SK-N-SH treated with all-trans-retinoic acid at 6 μM for 48 hours (cell line): ENCODE measurements around the gene CCDC80.
A peak's percentile ranks its signal among the peaks of the same experiment; 100 is the strongest.

Source experiments
- ATAC-seq: fragments of 200-7000 bp; cut with Tn5 transposase; 3 replicates; pipeline ENCODE4 v1.9.1; 2020; ENCODE audit warnings: mild to moderate bottlenecking, moderate library complexity
- CSDC2 ChIP-seq: fragments of 250-450 bp; sonication (Bioruptor Pico); IDR thresholded peaks from 2 replicates; pipeline ENCODE4 v1.5.0; 2020; ENCODE audit warnings: mild to moderate bottlenecking, moderate library complexity
- ESRRG ChIP-seq: fragments of 250-450 bp; sonication (Bioruptor Pico); IDR thresholded peaks from 2 replicates; pipeline ENCODE4 v1.6.1; 2021; ENCODE audit warnings: mild to moderate bottlenecking
- GLIS3 ChIP-seq: fragments of 250-450 bp; sonication (Bioruptor Pico); IDR thresholded peaks from 2 replicates; pipeline ENCODE4 v1.5.0; 2020; ENCODE audit warnings: mild to moderate bottlenecking, moderate library complexity
- ISL1 ChIP-seq: fragments of 250-450 bp; sonication (Bioruptor Pico); IDR thresholded peaks from 2 replicates; pipeline ENCODE4 v2.1.2; 2022; ENCODE audit warnings: mild to moderate bottlenecking, moderate library complexity
- PPARA ChIP-seq: fragments of 250-450 bp; sonication (Bioruptor Pico); IDR thresholded peaks from 2 replicates; pipeline ENCODE4 v1.5.0; 2020; ENCODE audit warnings: mild to moderate bottlenecking, borderline replicate concordance
- RARB ChIP-seq: fragments of 250-450 bp; sonication (Bioruptor Pico); IDR thresholded peaks from 2 replicates; pipeline ENCODE4 v1.8.0; 2021; ENCODE audit warnings: mild to moderate bottlenecking, moderate library complexity
- TCF4 ChIP-seq: fragments of 250-450 bp; sonication (Bioruptor Pico); IDR thresholded peaks from 2 replicates; pipeline ENCODE4 v1.8.0; 2021; ENCODE audit warnings: mild to moderate bottlenecking, moderate library complexity, borderline replicate concordance
- TOX ChIP-seq: fragments of 250-450 bp; sonication (Bioruptor Pico); IDR thresholded peaks from 2 replicates; pipeline ENCODE4 v1.8.0; 2021; ENCODE audit warnings: mild to moderate bottlenecking, moderate library complexity, borderline replicate concordance
- ZC3H10 ChIP-seq: fragments of 250-450 bp; sonication (Bioruptor Pico); IDR thresholded peaks from 2 replicates; pipeline ENCODE4 v1.5.1; 2021; ENCODE audit warnings: mild to moderate bottlenecking, moderate library complexity
- ZFP3 ChIP-seq: fragments of 250-450 bp; sonication (Bioruptor Pico); IDR thresholded peaks from 2 replicates; pipeline ENCODE4 v1.5.0; 2020; ENCODE audit warnings: mild to moderate bottlenecking, moderate library complexity
- ZFP30 ChIP-seq: fragments of 450-650 bp; formaldehyde crosslinking; IDR thresholded peaks from 2 replicates; pipeline ENCODE4 v1.5.0; 2022; ENCODE audit warnings: mild to moderate bottlenecking, moderate library complexity
- ZNF70 ChIP-seq: fragments of 450-650 bp; formaldehyde crosslinking; IDR thresholded peaks from 2 replicates; pipeline ENCODE4 v1.5.0; 2020; ENCODE audit warnings: mild to moderate bottlenecking, moderate library complexity
- TF ChIP-seq, protein P1 (sequence below): fragments of 250-450 bp; sonication (Bioruptor Pico); IDR thresholded peaks from 2 replicates; pipeline ENCODE4 v1.8.0; 2020; ENCODE audit warnings: mild to moderate bottlenecking, moderate library complexity, borderline replicate concordance
- TF ChIP-seq, protein P2 (sequence below): fragments of 250-450 bp; sonication (Bioruptor Pico); IDR thresholded peaks from 2 replicates; pipeline ENCODE4 v1.5.1; 2020; ENCODE audit warnings: low read depth, mild to moderate bottlenecking, moderate library complexity
- TF ChIP-seq, protein P3 (sequence below): fragments of 250-450 bp; sonication (Bioruptor Pico); IDR thresholded peaks from 2 replicates; pipeline ENCODE4 v1.5.1; 2021; ENCODE audit warnings: mild to moderate bottlenecking, moderate library complexity
- TF ChIP-seq, protein P4 (sequence below): fragments of 250-450 bp; sonication (Bioruptor Pico); IDR thresholded peaks from 2 replicates; pipeline ENCODE4 v1.8.0; 2021; ENCODE audit warnings: low read depth, mild to moderate bottlenecking, moderate library complexity, borderline replicate concordance

CCDC80 gene

DNA sequence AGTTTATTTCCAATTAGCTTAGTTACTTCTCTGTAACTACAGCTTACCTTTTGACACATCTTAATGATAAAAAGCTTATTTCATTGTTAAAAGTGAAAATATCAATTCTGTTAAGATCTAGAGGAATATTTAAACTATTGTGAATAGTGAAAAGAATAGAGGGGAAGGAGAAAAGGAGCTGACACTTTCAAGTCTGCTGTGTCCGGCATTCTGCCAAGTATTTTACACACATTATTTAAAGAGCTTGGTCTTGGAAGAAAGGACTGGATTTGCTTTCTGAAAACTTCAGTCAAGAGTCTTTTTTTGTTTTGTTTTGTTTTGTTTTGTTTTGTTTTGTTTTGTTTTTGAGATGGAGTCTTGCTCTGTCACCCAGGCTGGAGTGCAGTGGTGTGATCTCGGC, 34.8 kb downstream of the CCDC80 start:
- no peak for TF ChIP-seq ZC3H10 (CRISPR knock-in tag)
- ATAC-seq = no peak

DNA sequence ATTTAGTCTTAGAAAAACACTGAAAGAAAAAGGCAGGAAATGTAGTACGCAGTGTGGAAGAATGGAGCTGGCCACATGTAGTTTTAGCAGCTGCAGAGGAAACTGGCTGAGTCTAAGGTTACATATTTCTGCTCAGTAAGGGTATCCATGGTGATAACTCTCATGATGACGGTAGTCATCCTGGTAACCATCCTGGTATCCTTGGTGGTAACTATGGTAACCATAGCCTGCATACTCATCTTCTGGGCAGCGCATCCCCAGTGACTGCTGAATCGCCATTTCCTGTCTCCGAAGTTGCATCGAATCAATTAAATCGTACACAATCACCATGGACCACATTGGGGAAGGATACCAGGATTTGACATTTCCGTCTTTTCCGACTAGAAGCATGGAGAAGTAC, 35.7 kb downstream of the CCDC80 start:
- ATAC-seq = peak; percentile 96

DNA sequence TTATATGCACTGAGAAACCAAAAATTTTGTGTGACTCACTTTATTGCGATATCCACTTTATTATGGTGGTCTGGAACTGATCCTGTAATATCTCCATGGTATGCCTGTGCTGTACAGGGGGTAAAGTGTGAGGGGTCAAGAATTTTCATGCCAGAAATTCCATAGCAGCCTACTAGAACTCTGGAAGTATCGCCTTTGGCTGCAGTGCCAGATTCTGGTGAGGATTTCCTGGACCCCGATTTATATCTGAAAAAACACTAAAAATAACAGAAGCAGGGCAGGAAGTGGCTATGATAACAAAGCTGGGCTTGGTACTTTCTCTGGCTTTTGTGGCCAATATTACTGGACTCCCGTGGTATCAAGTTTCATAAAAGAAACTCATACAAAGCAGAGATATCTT, 36.4 kb downstream of the CCDC80 start:
- peak; percentile 57 for ATAC-seq
- TF ChIP-seq GLIS3 (CRISPR knock-in tag) (0 out of 2 replicates have a peak, but pooled peaks have one; percentile 14), RARB (no peak), ISL1 (CRISPR knock-in tag) (peak; percentile 68)
- TF ChIP-seq, protein P1, sequence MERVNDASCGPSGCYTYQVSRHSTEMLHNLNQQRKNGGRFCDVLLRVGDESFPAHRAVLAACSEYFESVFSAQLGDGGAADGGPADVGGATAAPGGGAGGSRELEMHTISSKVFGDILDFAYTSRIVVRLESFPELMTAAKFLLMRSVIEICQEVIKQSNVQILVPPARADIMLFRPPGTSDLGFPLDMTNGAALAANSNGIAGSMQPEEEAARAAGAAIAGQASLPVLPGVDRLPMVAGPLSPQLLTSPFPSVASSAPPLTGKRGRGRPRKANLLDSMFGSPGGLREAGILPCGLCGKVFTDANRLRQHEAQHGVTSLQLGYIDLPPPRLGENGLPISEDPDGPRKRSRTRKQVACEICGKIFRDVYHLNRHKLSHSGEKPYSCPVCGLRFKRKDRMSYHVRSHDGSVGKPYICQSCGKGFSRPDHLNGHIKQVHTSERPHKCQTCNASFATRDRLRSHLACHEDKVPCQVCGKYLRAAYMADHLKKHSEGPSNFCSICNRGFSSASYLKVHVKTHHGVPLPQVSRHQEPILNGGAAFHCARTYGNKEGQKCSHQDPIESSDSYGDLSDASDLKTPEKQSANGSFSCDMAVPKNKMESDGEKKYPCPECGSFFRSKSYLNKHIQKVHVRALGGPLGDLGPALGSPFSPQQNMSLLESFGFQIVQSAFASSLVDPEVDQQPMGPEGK (CRISPR knock-in tag) = no peak

More for the DNA sequence above, 35.7 kb downstream of the CCDC80 start:
- no peak for TF ChIP-seq ZFP3
- TF ChIP-seq CSDC2 (CRISPR knock-in tag) = 0 out of 2 replicates have a peak, but pooled peaks have one; percentile 41

DNA sequence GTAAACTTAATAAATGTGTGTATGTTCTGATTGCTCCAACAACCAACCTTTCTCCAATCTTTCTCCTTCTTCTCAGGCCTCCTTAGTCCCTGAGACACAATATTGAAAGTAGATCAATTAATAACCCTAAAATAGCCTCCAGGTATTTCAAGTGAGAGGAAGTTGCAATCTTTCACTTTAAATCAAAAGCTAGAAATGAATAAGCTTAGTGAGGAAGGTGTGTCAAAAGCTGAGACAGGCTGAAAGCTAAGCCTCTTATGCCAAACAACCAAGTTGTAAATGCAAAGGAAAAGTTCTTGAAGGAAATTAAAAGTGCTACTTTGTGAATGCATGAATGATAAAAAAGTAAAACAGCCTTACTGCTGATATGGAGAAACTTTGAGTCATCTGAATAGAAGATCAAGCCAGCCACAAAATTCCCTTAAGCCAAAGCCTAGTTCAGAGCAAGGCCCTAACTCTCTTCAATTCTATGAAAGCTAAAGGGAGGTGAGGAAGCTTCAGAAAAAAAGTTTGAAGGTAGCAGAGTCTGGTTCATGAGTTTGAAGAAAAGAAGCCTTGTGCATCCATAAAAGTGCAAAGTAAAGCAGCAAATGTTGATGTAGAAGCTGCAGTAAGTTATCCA, 38.6 kb downstream of the CCDC80 start:
- TF ChIP-seq, protein P2, sequence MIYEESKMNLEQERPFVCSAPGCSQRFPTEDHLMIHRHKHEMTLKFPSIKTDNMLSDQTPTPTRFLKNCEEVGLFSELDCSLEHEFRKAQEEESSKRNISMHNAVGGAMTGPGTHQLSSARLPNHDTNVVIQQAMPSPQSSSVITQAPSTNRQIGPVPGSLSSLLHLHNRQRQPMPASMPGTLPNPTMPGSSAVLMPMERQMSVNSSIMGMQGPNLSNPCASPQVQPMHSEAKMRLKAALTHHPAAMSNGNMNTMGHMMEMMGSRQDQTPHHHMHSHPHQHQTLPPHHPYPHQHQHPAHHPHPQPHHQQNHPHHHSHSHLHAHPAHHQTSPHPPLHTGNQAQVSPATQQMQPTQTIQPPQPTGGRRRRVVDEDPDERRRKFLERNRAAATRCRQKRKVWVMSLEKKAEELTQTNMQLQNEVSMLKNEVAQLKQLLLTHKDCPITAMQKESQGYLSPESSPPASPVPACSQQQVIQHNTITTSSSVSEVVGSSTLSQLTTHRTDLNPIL (CRISPR knock-in tag) = no peak
- TF ChIP-seq ZC3H10 (CRISPR knock-in tag) (no peak), CSDC2 (CRISPR knock-in tag) (no peak), ZFP3 (no peak), ZFP30 (no peak), ESRRG (no peak), PPARA (CRISPR knock-in tag) (no peak), TOX (CRISPR knock-in tag) (no peak), TCF4 (no peak)
- TF ChIP-seq, protein P1 (CRISPR knock-in tag) = no peak
- no peak for ATAC-seq

DNA sequence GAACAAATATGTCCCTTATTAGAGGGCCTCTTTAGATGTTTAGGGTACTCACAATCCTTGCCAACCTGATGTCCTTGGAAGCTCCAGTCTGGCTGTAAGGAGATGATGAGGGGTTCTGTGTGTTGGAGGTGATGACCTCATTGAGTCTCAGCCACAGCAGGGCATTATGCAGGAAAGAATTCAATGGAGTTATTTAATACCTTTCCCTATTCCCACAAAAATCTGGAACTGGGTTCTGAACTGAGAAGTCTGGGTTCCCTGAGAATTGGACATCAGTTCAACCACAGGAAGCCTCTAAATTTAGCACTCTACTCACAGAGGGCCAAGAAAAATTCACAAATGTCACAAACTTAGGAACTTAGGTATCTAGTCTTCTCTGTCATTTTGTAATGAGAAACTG, 42.2 kb downstream of the CCDC80 start:
- ATAC-seq = no peak; the same call in 2 of the 3 replicates
- no peak for TF ChIP-seq GLIS3 (CRISPR knock-in tag)
- TF ChIP-seq ZNF70 (CRISPR knock-in tag) = no peak
- TF ChIP-seq TOX (CRISPR knock-in tag) = no peak
- TF ChIP-seq, protein P2 (CRISPR knock-in tag) = no peak
- TF ChIP-seq, protein P3, sequence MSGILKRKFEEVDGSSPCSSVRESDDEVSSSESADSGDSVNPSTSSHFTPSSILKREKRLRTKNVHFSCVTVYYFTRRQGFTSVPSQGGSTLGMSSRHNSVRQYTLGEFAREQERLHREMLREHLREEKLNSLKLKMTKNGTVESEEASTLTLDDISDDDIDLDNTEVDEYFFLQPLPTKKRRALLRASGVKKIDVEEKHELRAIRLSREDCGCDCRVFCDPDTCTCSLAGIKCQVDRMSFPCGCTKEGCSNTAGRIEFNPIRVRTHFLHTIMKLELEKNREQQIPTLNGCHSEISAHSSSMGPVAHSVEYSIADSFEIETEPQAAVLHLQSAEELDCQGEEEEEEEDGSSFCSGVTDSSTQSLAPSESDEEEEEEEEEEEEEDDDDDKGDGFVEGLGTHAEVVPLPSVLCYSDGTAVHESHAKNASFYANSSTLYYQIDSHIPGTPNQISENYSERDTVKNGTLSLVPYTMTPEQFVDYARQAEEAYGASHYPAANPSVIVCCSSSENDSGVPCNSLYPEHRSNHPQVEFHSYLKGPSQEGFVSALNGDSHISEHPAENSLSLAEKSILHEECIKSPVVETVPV = no peak
- TF ChIP-seq ZFP30 = no peak
- TF ChIP-seq, protein P4, sequence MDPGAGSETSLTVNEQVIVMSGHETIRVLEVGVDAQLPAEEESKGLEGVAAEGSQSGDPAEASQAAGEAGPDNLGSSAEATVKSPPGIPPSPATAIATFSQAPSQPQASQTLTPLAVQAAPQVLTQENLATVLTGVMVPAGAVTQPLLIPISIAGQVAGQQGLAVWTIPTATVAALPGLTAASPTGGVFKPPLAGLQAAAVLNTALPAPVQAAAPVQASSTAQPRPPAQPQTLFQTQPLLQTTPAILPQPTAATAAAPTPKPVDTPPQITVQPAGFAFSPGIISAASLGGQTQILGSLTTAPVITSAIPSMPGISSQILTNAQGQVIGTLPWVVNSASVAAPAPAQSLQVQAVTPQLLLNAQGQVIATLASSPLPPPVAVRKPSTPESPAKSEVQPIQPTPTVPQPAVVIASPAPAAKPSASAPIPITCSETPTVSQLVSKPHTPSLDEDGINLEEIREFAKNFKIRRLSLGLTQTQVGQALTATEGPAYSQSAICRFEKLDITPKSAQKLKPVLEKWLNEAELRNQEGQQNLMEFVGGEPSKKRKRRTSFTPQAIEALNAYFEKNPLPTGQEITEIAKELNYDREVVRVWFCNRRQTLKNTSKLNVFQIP (CRISPR knock-in tag) = no peak
